SW 1271 (cell line): ENCODE results near the gene KAZN.
"Not testable (repeated sequence)": the region's sequence is repeated elsewhere in the genome, so short reads cannot be mapped to it uniquely, and the experiment has no call there.

ENCODE experiments used
- DNase-seq, 2 experiments: peaks; one replicate each; lab custom pipeline; 2025; lab: John Stamatoyannopoulos, UW

KAZN gene

DNA sequence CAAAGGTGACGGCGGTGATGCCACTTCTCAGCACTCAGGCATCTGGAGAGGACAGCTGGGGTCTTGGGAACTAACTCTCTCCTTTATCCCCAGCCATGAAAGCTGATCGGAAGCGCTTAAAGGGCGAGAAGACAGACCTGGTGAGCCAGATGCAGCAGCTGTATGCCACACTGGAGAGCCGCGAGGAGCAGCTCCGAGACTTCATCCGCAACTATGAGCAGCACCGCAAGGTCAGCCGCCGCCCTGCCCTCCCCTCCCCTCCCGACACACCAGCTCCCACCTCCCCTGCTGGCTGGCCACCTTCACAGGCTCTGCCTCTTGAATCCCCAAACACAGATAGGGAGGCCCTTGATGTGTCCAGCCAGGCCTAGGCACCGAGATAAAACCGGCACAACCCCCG lies 436.2 kb downstream of the KAZN start:
- DNase-seq = no peak

- DNase-seq = no peak
Measured at GRCh38 chr1:15035236-15035635, 436.8 kb downstream of the KAZN start.

- no peak for DNase-seq
Measured at GRCh38 chr1:15036101-15036500, 437.6 kb downstream of the KAZN start.

DNA sequence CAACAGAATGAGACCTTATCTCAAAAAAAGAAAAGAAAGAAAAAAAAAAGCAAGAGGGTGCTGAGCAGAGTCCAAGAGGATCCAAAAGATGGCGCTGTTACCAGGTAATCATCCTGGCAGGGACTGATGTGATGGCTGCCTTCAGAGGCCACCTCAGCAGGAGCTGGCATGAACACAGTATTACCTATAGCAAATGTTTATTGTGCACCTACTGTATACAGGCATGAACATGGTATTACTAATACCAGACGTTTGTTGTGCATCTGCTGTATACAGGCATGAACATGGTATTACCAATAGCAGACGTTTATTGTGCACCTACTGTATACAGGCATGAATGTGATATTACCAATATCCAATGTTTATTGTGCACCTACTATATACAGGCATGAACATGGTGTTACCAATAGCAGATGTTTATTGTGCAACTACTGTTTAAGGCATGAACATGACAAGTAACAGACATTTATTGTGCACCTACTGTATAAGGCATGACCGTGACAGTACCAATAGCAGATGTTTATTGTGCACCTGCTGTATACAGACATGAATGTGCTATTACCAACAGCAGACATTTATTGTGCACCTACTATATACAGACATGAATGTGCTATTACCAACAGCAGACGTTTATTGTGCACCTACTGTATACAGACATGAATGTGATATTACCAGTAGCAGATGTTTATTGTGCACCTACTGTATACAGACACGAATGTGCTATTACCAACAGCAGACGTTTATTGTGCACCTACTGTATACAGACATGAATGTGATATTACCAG lies 439.9 kb downstream of the KAZN start:
- peak in 1 of 2 experiments; percentile 54 for DNase-seq

- no peak for DNase-seq
Measured at GRCh38 chr1:15039017-15039648, 440.6 kb downstream of the KAZN start.

DNA sequence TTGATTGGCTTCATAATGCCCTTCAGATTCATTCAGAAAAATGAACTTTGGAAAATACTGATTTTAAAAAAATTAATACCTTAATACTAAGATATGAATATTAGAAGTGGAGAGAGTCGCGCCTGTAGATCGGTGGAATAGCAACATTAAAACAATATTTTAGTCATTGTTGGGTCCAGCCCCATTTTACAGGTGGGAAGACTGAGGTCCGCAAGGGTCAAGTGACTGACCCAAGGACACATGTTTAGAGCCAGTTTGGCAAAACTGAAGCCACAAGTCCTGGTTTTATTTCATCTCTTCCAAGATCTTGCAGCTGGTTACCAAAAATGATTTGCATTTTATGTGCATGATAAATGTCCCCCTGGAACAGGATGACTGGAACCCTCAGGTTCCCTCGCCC lies 441.4 kb downstream of the KAZN start:
- no peak for DNase-seq

GRCh38 chr1:15040685-15041084 lies 442.2 kb downstream of the KAZN start:
- not testable (repeated sequence) for DNase-seq

DNA sequence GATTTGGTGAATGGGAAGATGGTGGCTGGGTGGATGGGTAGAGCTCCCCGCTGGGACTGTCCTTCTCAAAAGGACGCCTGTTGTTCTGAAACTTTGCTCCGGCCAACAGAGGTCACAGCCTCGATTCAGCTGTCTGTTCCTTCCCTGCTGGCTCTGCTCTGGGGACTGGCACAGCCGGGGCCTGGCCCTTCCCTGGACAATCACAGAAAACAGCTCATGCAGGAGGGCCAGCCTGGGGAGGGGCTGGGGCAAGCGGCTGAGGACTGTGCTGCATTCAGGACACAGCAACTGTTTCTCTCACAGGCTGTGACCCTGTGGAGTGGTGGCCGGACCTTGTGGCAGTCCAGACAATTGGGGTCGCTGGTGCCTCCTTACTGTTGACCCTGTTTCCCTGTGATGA lies 444.4 kb downstream of the KAZN start:
- DNase-seq = no peak

- DNase-seq = no peak
Measured at GRCh38 chr1:15043934-15044333, 445.4 kb downstream of the KAZN start.

DNA sequence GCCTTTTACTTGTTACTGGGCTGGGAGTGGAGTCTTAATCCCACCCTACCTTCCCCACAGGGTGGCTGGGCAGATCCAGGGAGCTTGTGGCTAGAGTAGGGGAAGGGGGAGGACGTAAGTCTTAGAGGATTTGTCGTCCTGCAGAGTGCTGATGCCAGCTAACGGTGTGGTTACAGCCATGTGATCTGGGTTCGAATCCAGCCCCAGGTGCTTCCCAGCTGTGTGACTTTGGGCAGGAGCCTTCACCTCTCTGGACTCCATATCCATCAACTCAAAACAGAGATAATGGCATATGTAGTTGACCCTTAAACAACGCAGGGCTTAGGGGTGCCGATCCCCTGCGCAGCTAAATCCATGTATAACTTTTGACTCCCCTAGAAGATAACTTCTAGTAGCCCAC lies 446.6 kb downstream of the KAZN start:
- no peak for DNase-seq

DNA sequence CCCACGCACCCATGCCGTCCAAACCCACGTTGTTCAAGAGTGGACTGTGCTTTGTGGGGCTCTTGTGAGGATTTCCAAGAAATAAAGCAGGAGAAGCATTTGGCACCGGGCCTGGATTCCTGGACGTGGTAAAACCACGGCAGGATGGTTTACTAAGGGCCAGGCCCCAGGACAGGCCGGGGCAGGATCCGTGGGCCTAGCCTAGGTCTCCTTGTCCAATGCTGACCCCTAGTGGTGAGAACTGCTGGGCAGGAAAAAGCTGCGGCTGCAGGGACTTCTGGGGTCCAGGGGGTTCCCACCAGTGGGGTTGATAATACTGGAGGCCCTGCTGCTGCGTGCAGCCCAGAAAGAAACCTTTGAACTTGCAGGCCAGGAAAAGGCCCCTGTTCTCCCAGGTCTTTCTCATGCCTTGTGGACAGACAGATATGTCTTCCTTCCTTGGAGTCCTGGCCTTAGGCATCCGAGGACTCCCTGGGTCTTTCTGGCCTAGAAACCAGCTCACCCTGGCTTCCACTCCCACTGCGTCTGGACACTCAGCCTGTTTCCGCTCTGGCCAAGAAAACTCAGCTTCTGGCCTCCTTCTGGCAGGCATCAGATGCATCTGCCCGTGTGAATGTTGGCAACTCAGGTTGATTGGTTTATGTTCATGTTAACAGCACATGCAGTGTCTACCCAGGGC lies 448.1 kb downstream of the KAZN start:
- peak in 1 of 2 experiments; percentile 16 for DNase-seq

- no peak for DNase-seq
Measured at GRCh38 chr1:15047237-15047636, 448.8 kb downstream of the KAZN start.

GRCh38 chr1:15048437-15048980 lies 450.0 kb downstream of the KAZN start:
- no peak for DNase-seq

GRCh38 chr1:15049067-15049466 lies 450.6 kb downstream of the KAZN start:
- DNase-seq = no peak

- no peak for DNase-seq
Measured at GRCh38 chr1:15051882-15052528, 453.5 kb downstream of the KAZN start.

GRCh38 chr1:15053153-15053552 lies 454.7 kb downstream of the KAZN start:
- no peak for DNase-seq

GRCh38 chr1:15055736-15056415 lies 457.4 kb downstream of the KAZN start:
- DNase-seq = no peak

DNA sequence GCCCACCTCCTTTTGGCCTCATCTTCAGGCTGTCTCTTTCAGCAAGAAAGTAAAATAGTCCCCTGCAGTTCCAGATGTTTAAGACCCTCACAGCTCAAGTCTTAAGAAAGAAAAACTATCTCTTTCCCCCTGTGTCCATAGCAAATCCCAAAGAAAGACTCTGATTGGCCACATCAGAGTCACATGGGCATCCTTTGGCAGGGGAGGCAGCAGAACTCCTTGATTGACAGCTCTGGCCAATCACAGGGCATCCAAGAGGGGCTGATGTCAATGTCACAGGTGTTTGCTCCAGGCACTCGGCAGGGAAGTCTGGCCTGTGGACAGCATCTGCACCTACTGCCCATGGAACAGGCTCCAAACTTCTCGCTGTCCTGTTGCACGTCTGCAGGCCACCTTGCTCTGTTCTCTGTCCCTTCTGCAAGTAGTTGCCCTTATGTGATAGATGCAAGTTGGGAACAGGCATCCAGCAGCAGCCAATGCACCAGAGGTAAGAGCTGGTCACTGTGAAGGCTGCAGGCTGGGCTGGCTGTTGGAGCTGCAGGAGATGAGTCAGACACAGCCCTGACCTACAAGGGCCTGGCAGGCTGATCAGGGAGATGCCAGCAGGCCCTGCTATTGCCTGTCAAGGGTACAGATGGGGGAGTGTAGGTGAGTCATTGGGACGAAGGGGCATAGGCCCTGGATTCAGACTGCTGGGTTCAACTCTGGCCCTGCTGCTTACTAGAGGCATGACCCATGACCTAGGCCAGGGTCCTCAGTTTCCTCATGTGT lies 458.2 kb downstream of the KAZN start:
- DNase-seq = no peak

DNA sequence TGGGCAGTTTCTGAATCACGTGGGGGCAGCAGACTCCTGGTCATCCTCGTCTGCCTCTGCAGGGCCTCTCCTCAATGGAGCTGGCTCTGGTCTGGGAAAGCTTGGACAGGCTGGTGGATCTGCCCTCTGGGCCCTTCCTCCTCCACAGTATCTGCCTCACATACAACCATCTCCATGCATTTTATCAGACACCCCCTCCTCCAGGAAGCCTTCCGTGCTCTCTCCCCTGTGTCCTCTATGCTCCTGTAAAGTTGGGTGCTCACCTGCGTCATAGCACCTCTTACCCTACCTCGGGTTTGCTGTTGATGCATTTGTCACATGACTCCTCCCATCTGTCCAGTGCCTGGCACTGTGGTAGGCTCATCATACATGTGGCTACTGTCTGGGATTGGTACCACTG lies 459.3 kb downstream of the KAZN start:
- DNase-seq = no peak

DNA sequence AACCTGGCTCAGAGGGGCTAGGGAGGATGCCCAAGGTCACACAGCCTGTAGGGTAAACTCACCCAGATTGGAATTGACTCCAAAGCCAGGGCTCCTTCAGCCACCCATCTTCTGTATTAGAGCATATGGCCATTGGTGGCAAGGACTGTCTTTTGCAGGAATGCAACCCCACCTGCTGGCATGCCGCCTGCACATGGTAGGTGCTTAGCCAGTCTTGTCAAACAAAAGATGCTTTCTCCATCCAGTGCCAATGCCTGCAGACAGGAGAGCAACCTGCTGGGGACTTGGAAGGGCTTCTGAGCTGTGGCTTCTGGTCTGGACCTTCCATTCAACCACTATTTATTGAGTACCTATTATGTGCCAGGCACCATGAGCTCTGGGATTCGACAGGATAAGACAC lies 459.8 kb downstream of the KAZN start:
- DNase-seq = no peak

GRCh38 chr1:15060104-15060503 lies 461.6 kb downstream of the KAZN start:
- no peak for DNase-seq
